Measurements from ENCODE around the gene PRUNE2. TPM values are rescaled to one million over a fixed set of nuclear protein-coding genes. Genes with fewer than 3 reads are reported as not detected.

The PRUNE2 gene
- polyA plus RNA-seq, 1 of the 3 experiments (the other 2 are of a cell fraction) = 13.0 TPM

DNA sequence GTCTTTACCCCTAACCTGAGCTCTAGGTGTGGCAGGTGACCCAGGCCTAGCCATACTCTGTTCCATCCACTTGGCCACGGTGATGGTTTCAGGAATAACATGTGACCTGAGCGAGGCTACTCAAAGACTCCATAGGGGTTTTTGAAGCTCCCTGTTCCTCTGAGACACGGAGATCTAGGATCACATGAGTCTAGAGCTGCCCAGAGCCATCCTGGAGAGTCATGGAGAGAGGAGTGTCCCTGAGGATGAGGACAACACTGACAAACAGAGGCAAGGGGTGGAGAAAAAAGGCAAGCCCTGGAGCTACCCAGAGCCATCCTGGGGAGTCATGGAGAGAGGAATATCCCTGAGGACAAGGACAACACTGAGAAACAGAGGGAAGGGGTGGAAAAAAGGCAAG lies 171.2 kb downstream of the PRUNE2 start:
- no peaks in the 10 kb centered on the region for H3K9me2 ChIP-seq
- no peaks in the 10 kb centered on the region for H3K4me1 ChIP-seq (ENCODE audit: control insufficient read depth in 1 of 2, insufficient read depth in 2 of 2, low read depth in 1 of 2, low read length in 1 of 2)
- H3K4me3 ChIP-seq (ENCODE audit: low read depth in 2 of 2, low read length in 1 of 2) = no peak overlapping the region
- ChIA-PET POLR2A (no interaction called here), CTCF (no interaction called here)
- H3K4me2 ChIP-seq = no peak overlapping the region
- WGBS (ENCODE audit: low lambda C conversion rate) = 0% methylated on average over 3 of the region's 3 CpGs
- H2AFZ ChIP-seq (ENCODE audit: low read depth) = no peak overlapping the region
- TF ChIP-seq MEF2A (IDR thresholded peaks at IDR 0.05; ENCODE audit: borderline replicate concordance, low read depth) (no peak), RCOR1 (IDR thresholded peaks at IDR 0.05; ENCODE audit: low read length) (no peak), YY1 (IDR thresholded peaks at IDR 0.05; ENCODE audit: low read depth) (no peak), FOXM1 (IDR thresholded peaks at IDR 0.05; ENCODE audit: low read depth) (no peak), FOXJ3 (CRISPR knock-in tag; IDR thresholded peaks at IDR 0.05) (no peak), FOSL2 (IDR thresholded peaks at IDR 0.05; ENCODE audit: borderline replicate concordance, low read depth) (no peak), GABPA (IDR thresholded peaks at IDR 0.05; ENCODE audit: low read depth) (no peak), ELF1 (IDR thresholded peaks at IDR 0.05) (no peak), MXI1 (IDR thresholded peaks at IDR 0.05; ENCODE audit: low read depth, low read length) (no peak), SMC3 (IDR thresholded peaks at IDR 0.05; ENCODE audit: low read depth, low read length) (no peak), CHD2 (IDR thresholded peaks at IDR 0.05; ENCODE audit: low read length, partially characterized antibody) (no peak), NRF1 (IDR thresholded peaks at IDR 0.05; ENCODE audit: low read depth, low read length) (no peak), TAF1 (IDR thresholded peaks at IDR 0.05; ENCODE audit: borderline replicate concordance, low read depth, low read length) (no peak), GATA2 (CRISPR knock-in tag; IDR thresholded peaks at IDR 0.05) (no peak), SIN3A (IDR thresholded peaks at IDR 0.05; ENCODE audit: borderline replicate concordance, low read depth, low read length) (no peak)
- TF ChIP-seq, protein P1, sequence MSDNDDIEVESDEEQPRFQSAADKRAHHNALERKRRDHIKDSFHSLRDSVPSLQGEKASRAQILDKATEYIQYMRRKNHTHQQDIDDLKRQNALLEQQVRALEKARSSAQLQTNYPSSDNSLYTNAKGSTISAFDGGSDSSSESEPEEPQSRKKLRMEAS (IDR thresholded peaks at IDR 0.05; ENCODE audit: low read depth) = no peak
- TF ChIP-seq, protein P2, sequence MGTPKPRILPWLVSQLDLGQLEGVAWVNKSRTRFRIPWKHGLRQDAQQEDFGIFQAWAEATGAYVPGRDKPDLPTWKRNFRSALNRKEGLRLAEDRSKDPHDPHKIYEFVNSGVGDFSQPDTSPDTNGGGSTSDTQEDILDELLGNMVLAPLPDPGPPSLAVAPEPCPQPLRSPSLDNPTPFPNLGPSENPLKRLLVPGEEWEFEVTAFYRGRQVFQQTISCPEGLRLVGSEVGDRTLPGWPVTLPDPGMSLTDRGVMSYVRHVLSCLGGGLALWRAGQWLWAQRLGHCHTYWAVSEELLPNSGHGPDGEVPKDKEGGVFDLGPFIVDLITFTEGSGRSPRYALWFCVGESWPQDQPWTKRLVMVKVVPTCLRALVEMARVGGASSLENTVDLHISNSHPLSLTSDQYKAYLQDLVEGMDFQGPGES (IDR thresholded peaks at IDR 0.05; ENCODE audit: low read depth, low read length) = no peak
- TF ChIP-seq, protein P3, sequence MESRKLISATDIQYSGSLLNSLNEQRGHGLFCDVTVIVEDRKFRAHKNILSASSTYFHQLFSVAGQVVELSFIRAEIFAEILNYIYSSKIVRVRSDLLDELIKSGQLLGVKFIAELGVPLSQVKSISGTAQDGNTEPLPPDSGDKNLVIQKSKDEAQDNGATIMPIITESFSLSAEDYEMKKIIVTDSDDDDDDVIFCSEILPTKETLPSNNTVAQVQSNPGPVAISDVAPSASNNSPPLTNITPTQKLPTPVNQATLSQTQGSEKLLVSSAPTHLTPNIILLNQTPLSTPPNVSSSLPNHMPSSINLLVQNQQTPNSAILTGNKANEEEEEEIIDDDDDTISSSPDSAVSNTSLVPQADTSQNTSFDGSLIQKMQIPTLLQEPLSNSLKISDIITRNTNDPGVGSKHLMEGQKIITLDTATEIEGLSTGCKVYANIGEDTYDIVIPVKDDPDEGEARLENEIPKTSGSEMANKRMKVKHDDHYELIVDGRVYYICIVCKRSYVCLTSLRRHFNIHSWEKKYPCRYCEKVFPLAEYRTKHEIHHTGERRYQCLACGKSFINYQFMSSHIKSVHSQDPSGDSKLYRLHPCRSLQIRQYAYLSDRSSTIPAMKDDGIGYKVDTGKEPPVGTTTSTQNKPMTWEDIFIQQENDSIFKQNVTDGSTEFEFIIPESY (IDR thresholded peaks at IDR 0.05; ENCODE audit: borderline replicate concordance, low read depth) = no peak
- TF ChIP-seq, protein P4, sequence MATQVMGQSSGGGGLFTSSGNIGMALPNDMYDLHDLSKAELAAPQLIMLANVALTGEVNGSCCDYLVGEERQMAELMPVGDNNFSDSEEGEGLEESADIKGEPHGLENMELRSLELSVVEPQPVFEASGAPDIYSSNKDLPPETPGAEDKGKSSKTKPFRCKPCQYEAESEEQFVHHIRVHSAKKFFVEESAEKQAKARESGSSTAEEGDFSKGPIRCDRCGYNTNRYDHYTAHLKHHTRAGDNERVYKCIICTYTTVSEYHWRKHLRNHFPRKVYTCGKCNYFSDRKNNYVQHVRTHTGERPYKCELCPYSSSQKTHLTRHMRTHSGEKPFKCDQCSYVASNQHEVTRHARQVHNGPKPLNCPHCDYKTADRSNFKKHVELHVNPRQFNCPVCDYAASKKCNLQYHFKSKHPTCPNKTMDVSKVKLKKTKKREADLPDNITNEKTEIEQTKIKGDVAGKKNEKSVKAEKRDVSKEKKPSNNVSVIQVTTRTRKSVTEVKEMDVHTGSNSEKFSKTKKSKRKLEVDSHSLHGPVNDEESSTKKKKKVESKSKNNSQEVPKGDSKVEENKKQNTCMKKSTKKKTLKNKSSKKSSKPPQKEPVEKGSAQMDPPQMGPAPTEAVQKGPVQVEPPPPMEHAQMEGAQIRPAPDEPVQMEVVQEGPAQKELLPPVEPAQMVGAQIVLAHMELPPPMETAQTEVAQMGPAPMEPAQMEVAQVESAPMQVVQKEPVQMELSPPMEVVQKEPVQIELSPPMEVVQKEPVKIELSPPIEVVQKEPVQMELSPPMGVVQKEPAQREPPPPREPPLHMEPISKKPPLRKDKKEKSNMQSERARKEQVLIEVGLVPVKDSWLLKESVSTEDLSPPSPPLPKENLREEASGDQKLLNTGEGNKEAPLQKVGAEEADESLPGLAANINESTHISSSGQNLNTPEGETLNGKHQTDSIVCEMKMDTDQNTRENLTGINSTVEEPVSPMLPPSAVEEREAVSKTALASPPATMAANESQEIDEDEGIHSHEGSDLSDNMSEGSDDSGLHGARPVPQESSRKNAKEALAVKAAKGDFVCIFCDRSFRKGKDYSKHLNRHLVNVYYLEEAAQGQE (IDR thresholded peaks at IDR 0.05; ENCODE audit: low read depth, low read length) = no peak
- no peaks in the 10 kb centered on the region for H3K36me3 ChIP-seq (replicated peaks in 1 of 2; ENCODE audit: control insufficient read depth in 1 of 2, insufficient read depth in 2 of 2, low read length in 1 of 2)
- H4K20me1 ChIP-seq (ENCODE audit: insufficient read depth) = no peaks in the 10 kb centered on the region
- H3K79me2 ChIP-seq (ENCODE audit: insufficient read depth) = no peaks in the 10 kb centered on the region
- no peaks in the 10 kb centered on the region for H3F3A ChIP-seq (replicated peaks; ENCODE audit: insufficient read depth)
- no peaks in the 10 kb centered on the region for H3K9me3 ChIP-seq
- H3K9ac ChIP-seq = no peak overlapping the region
- peaks cover 11% of the 10 kb centered on the region; the same call in 1 of the 2 replicates for H3K27me3 ChIP-seq (ENCODE audit: insufficient read depth)
- H3K27ac ChIP-seq (ENCODE audit: low read depth in 2 of 2, low read length in 1 of 2) = no peak overlapping the region
- no peak for DNase-seq
